Activated CD4-positive, alpha-beta memory T cell treated with anti-CD3 and anti-CD28 coated beads, Interleukin-2, amount 10 ng/mL, durations not matched to agents 7 days and 5 days (primary cell): ENCODE results near the gene OTOG. TPM values are rescaled to one million over a fixed set of nuclear protein-coding genes. Genes with fewer than 3 reads are reported as not detected.

Source experiments
- CTCF ChIA-PET: fragments of 350-600 bp; sonication (Branson Sonifier 250); formaldehyde crosslinking; loops from one replicate; lab custom pipeline; 2021; ENCODE audit warnings: antibody characterized with exemption, inconsistent platforms; lab: Charles Lee
- POLR2A ChIA-PET: fragments of 350-600 bp; sonication (Branson Sonifier 250); formaldehyde crosslinking; loops from one replicate; lab custom pipeline; 2021; ENCODE audit warnings: antibody characterized with exemption; lab: Charles Lee
- DNase-seq: peaks from one replicate; pipeline ENCODE4 v3.0.0-alpha.2; 2020
- H3K27ac Mint-ChIP-seq: one replicate; pipeline ENCODE4 v1.8.0; 2021; ENCODE audit warnings: mild to moderate bottlenecking, mixed read lengths
- H3K27me3 Mint-ChIP-seq: one replicate; pipeline ENCODE4 v1.8.0; 2021; ENCODE audit warnings: mixed read lengths
- H3K36me3 Mint-ChIP-seq: one replicate; pipeline ENCODE4 v1.8.0; 2021; ENCODE audit warnings: low read depth, mixed read lengths
- H3K4me1 Mint-ChIP-seq: one replicate; pipeline ENCODE4 v1.8.0; 2021; ENCODE audit warnings: mixed read lengths
- H3K4me3 Mint-ChIP-seq: one replicate; pipeline ENCODE4 v1.8.0; 2021; ENCODE audit warnings: mild to moderate bottlenecking, mixed read lengths
- H3K9me3 Mint-ChIP-seq: one replicate; pipeline ENCODE4 v1.8.0; 2021; ENCODE audit warnings: mixed read lengths
- total RNA-seq, 2 experiments: library from RNA; stranded (reverse); gene quantifications; one replicate each; pipeline ENCODE4 v1.2.3, GENCODE V29; 2021

OTOG gene
- total RNA-seq, 2 experiments from 2014 or later: not detected

GRCh38 chr11:17601256-17601671, 54.2 kb downstream of the OTOG start:
- Mint-ChIP-seq H3K4me3 (no peak overlapping the region), H3K27ac (no peak overlapping the region), H3K9me3 (no peaks in the 10 kb centered on the region), H3K27me3 (no peaks in the 10 kb centered on the region), H3K4me1 (no peaks in the 10 kb centered on the region), H3K36me3 (no peaks in the 10 kb centered on the region)
- DNase-seq: no peak
- POLR2A ChIA-PET: no interaction called here
- CTCF ChIA-PET: interaction anchor here (0.7 to 1.2 kb wide), 2 partner anchors 30 to 130 kb away, joined by 3 read pairs; no protein-coding TSS in a partner anchor

DNA sequence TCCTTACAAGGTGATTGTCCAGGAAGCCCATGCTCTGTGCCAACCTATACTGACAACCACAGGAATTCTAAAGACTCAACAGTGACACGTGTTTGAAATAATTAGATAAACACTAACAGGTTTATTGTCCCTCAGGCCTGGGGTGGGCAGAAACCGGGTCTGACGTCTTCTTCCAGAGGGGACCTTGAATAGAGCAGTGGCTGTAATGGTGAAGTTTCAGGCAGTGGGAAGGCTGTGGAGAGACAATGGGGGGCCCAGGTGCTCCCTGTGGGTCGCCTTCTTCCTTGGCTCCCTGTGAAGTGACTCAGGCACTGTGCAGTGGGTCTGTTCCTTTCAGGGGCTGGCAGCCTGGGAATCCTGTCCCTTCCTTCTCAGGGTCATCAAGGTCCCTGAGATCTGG, 54.6 kb downstream of the OTOG start:
- POLR2A ChIA-PET: no interaction called here
- no peaks in the 10 kb centered on the region for H3K36me3 Mint-ChIP-seq
- no peak overlapping the region for H3K27ac Mint-ChIP-seq
- H3K9me3 Mint-ChIP-seq: no peaks in the 10 kb centered on the region
- H3K27me3 Mint-ChIP-seq: no peaks in the 10 kb centered on the region
- CTCF ChIA-PET: interaction anchor here (1.2 kb wide), 1 partner anchor 129 kb away, joined by 3 read pairs; no protein-coding TSS in a partner anchor
- no peak for DNase-seq
- H3K4me1 Mint-ChIP-seq: no peaks in the 10 kb centered on the region
- H3K4me3 Mint-ChIP-seq: no peak overlapping the region

GRCh38 chr11:17602105-17603001, 55.3 kb downstream of the OTOG start:
- Mint-ChIP-seq H3K9me3 (no peaks in the 10 kb centered on the region), H3K4me3 (no peak overlapping the region), H3K27ac (no peak overlapping the region), H3K27me3 (no peaks in the 10 kb centered on the region), H3K4me1 (no peaks in the 10 kb centered on the region), H3K36me3 (no peaks in the 10 kb centered on the region)
- CTCF ChIA-PET: interaction anchor here (0.5 kb wide), 1 partner anchor 251 kb away, joined by 3 read pairs; the partner anchor contains the start of gene NCR3LG1
- POLR2A ChIA-PET: no interaction called here
- no peak for DNase-seq

DNA sequence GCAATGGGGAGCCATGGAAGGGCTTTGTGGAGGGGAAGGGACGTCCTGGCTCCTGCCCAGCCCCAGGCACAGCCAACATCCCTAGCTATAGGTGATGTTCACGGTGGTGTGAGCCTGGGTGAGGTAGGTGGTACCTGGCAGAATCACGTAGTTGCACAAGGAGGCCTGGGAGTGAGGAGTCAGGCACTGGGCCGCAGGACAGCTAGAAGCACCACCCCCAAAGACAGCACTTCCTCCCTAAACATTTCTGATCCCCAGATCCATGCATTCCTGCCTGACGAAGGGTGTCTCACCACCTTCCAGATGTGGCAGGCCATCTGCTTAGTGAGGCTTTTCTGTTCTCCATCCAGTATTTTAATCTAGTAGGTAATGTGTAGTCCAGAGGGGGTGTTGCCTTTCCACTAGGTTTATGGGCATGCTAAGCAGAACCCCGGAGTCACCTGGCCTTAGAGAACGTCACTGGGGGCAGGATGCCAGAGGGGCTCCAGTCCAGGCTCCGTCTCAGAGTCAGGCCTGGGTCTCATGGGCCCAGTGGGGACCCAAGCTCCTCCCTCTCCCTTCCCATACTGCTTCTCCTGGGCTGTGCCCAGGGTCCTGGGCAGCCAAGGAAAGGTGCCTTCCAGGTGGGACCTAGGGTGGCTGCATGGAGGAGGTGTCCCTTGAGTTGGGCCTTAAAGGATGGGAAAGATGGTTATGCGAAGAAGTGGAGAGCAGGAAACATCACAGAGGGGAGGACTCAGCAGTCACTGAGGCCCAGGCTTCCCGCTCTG, 56.2 kb downstream of the OTOG start:
- POLR2A ChIA-PET: no interaction called here
- Mint-ChIP-seq H3K36me3 (no peaks in the 10 kb centered on the region), H3K27ac (no peak overlapping the region), H3K27me3 (no peaks in the 10 kb centered on the region), H3K4me3 (no peak overlapping the region), H3K9me3 (no peaks in the 10 kb centered on the region), H3K4me1 (no peaks in the 10 kb centered on the region)
- CTCF ChIA-PET: interaction anchor here (0.5 kb wide), 1 partner anchor 251 kb away, joined by 3 read pairs; the partner anchor contains the start of gene NCR3LG1
- DNase-seq: no peak

GRCh38 chr11:17604201-17604914, 57.3 kb downstream of the OTOG start:
- Mint-ChIP-seq H3K4me3 (no peak overlapping the region), H3K27ac (no peak overlapping the region)
- POLR2A ChIA-PET: no interaction called here

GRCh38 chr11:17604915-17605233, 57.8 kb downstream of the OTOG start:
- no peaks in the 10 kb centered on the region for H3K36me3 Mint-ChIP-seq
- no peak overlapping the region for H3K4me3 Mint-ChIP-seq
- no peak for DNase-seq
- no peaks in the 10 kb centered on the region for H3K27me3 Mint-ChIP-seq
- CTCF ChIA-PET: no interaction called here
- POLR2A ChIA-PET: no interaction called here
- no peaks in the 10 kb centered on the region for H3K9me3 Mint-ChIP-seq
- no peaks in the 10 kb centered on the region for H3K4me1 Mint-ChIP-seq
- H3K27ac Mint-ChIP-seq: no peak overlapping the region

More at GRCh38 chr11:17604201-17604914, 57.3 kb downstream of the OTOG start:
- CTCF ChIA-PET: no interaction called here
- H3K9me3 Mint-ChIP-seq: no peaks in the 10 kb centered on the region
- no peaks in the 10 kb centered on the region for H3K4me1 Mint-ChIP-seq
- H3K27me3 Mint-ChIP-seq: no peaks in the 10 kb centered on the region
- no peaks in the 10 kb centered on the region for H3K36me3 Mint-ChIP-seq
- DNase-seq: no peak

GRCh38 chr11:17605651-17606122, 58.6 kb downstream of the OTOG start:
- Mint-ChIP-seq H3K4me1 (no peaks in the 10 kb centered on the region), H3K36me3 (no peaks in the 10 kb centered on the region), H3K4me3 (no peak overlapping the region), H3K9me3 (no peaks in the 10 kb centered on the region), H3K27ac (no peak overlapping the region), H3K27me3 (no peaks in the 10 kb centered on the region)
- DNase-seq: no peak
- ChIA-PET CTCF (no interaction called here), POLR2A (no interaction called here)

DNA sequence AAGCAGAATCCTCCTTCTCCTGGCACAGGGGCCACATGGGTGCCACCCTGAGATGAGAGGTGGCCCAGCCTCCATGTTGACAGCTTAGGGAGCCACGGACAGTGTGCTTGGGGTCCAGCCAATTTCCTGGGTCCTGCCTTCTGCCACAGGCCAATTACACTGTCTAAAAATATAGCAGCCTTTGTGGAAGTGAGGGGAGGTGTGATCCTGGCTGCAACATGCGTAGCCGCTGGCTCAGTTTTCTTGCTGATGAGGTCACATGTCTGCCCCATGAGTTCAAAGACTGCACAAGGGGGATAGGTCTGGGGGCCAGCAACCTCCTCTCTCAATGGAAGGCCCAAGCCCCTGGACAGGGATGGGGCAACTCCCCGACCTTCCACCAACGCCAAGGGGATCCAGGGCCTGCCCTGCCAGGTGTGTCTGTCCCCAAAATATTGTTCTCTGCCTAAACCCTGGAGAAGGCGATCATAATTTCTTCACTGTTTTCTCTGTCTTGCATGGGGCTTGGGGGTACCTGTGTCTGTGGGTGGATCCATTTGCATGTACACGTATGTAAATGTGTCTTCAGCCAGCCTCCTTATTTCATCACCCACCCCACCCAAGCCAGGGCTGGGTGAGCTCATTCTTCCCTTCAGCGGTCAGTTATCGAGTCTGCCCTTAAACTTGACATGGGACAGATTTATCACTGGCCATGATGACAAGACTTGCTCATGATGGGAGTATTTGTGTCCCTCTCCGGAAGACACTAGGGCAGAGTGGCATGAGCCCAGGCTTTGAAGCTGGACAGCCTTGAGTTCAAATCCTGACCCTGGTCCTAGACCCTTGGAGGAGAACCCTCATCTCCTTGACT, 59.4 kb downstream of the OTOG start:
- Mint-ChIP-seq H3K9me3 (no peaks in the 10 kb centered on the region), H3K36me3 (no peaks in the 10 kb centered on the region), H3K27ac (no peak overlapping the region), H3K27me3 (no peaks in the 10 kb centered on the region), H3K4me3 (no peak overlapping the region), H3K4me1 (no peaks in the 10 kb centered on the region)
- ChIA-PET POLR2A (no interaction called here), CTCF (no interaction called here)
- no peak for DNase-seq

DNA sequence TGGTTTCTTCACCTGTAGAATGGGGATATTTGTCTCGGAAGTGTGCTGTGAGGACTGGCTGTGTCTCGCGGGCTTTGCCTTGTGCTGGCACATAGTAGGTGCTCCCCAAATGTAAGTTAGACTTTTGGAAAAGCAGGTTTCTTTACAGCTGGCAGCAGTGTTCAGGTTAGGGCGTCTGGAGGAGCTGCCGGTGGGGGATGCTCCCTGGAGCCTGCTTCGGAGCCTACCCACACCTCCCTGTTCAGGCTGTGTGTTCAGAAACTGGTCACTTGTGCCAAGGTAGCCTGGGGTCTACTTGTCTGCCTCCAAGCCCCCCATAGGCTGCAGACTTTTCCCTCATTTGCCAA, 60.0 kb downstream of the OTOG start:
- CTCF ChIA-PET: no interaction called here
- no peak overlapping the region for H3K4me3 Mint-ChIP-seq

GRCh38 chr11:17607591-17608570, 60.8 kb downstream of the OTOG start:
- POLR2A ChIA-PET: no interaction called here
- Mint-ChIP-seq H3K9me3 (no peaks in the 10 kb centered on the region), H3K4me1 (no peaks in the 10 kb centered on the region), H3K27me3 (no peaks in the 10 kb centered on the region), H3K27ac (no peak overlapping the region), H3K4me3 (no peak overlapping the region), H3K36me3 (no peaks in the 10 kb centered on the region)
- CTCF ChIA-PET: no interaction called here
- DNase-seq: no peak

More for the DNA sequence above, 60.0 kb downstream of the OTOG start:
- DNase-seq: no peak
- Mint-ChIP-seq H3K27ac (no peak overlapping the region), H3K4me1 (no peaks in the 10 kb centered on the region), H3K36me3 (no peaks in the 10 kb centered on the region), H3K9me3 (no peaks in the 10 kb centered on the region), H3K27me3 (no peaks in the 10 kb centered on the region)
- POLR2A ChIA-PET: no interaction called here

- CTCF ChIA-PET: no interaction called here
- no peak overlapping the region for H3K27ac Mint-ChIP-seq
- H3K9me3 Mint-ChIP-seq: no peaks in the 10 kb centered on the region
- no peaks in the 10 kb centered on the region for H3K4me1 Mint-ChIP-seq
- H3K27me3 Mint-ChIP-seq: no peaks in the 10 kb centered on the region
- no peak for DNase-seq
- POLR2A ChIA-PET: no interaction called here
- H3K36me3 Mint-ChIP-seq: no peaks in the 10 kb centered on the region
- no peak overlapping the region for H3K4me3 Mint-ChIP-seq
Measured at GRCh38 chr11:17608821-17609220, 61.8 kb downstream of the OTOG start.
